Astrocyte of the cerebellum (primary cell): Measurements from ENCODE around the gene TRIL.

Experiments used
- DNase-seq: peaks from one replicate; pipeline ENCODE4 v3.0.0-alpha.2; 2011; ENCODE audit warnings: low read depth
- H3K4me3 ChIP-seq: 2 replicates; pipeline ENCODE4 v1.5.1; 2011; ENCODE audit warnings: mild to moderate bottlenecking, low read depth, low read length, moderate library complexity
- CTCF ChIP-seq: IDR thresholded peaks from 2 replicates; pipeline ENCODE4 v1.5.1; 2012; ENCODE audit warnings: low read length, low read depth, moderate library complexity, mild to moderate bottlenecking; ENCODE audit errors: missing control alignments
- in situ Hi-C: cut with HindIII; loops from 2 replicates; pipeline ENCODE4 v1.10.0; 2017; ENCODE audit warnings: low sequenced_read_pairs

The TRIL gene

GRCh38 chr7:28926871-28927597 lies 31.1 kb downstream of the TRIL start:
- in situ Hi-C loops: loop anchor here (5.0 kb wide), 1 partner anchor 165 kb away; no protein-coding TSS in a partner anchor
- TF ChIP-seq CTCF: peak; percentile 75
- peak overlapping the region; percentile 53 for H3K4me3 ChIP-seq
- DNase-seq: peak; percentile 87

- peak; percentile 77 for DNase-seq
- no peak overlapping the region for H3K4me3 ChIP-seq
- in situ Hi-C loops: loop anchor here (5.0 kb wide), 1 partner anchor 490 kb away; no protein-coding TSS in a partner anchor
- peak; percentile 72 for TF ChIP-seq CTCF
These were observed 35.4 kb downstream of the TRIL start for GRCh38 chr7:28922624-28923331.

GRCh38 chr7:28921822-28922221 lies 36.3 kb downstream of the TRIL start:
- DNase-seq: peak; percentile 55
- in situ Hi-C loops: loop anchor here (5.0 kb wide), 1 partner anchor 490 kb away; no protein-coding TSS in a partner anchor
- H3K4me3 ChIP-seq: no peak overlapping the region
- TF ChIP-seq CTCF: peak; percentile 91

- DNase-seq: no peak
- TF ChIP-seq CTCF: no peak
- no peak overlapping the region for H3K4me3 ChIP-seq
- in situ Hi-C loops: loop anchor here (5.0 kb wide), 1 partner anchor 492 kb away; no protein-coding TSS in a partner anchor
These were observed 37.7 kb downstream of the TRIL start for GRCh38 chr7:28920424-28920823.

GRCh38 chr7:28919510-28919909 lies 38.6 kb downstream of the TRIL start:
- no peak overlapping the region for H3K4me3 ChIP-seq
- no peak for TF ChIP-seq CTCF
- DNase-seq: no peak
- in situ Hi-C loops: no loop called here

- DNase-seq: no peak
- in situ Hi-C loops: no loop called here
- TF ChIP-seq CTCF: no peak
- H3K4me3 ChIP-seq: no peak overlapping the region
These were observed 49.4 kb downstream of the TRIL start for GRCh38 chr7:28908775-28909174.
